ENCODE measurements around the gene COL5A2.

GRCh38 chr2:189217051-189217450, 37.5 kb upstream of the COL5A2 start:
- TF ChIP-seq CTCF (IDR thresholded peaks at IDR 0.05; ENCODE audit: extremely low read depth in 1 of 2, insufficient read depth in 1 of 2, low read depth in 1 of 2, low read length in 2 of 2) (no peak), EZH2 (IDR thresholded peaks at IDR 0.05; ENCODE audit: borderline replicate concordance, low read depth, low read length, severe bottlenecking) (no peak), MYC (IDR thresholded peaks at IDR 0.05; ENCODE audit: low read depth, low read length) (no peak), GATA2 (IDR thresholded peaks at IDR 0.05; ENCODE audit: insufficient read depth, insufficient read length, low read depth, low read length) (no peak), POLR2AphosphoS5 (IDR thresholded peaks at IDR 0.05; ENCODE audit: insufficient read depth, low read depth, low read length) (no peak)

Data from endothelial cell of umbilical vein (primary cell).